GM19372 (cell line): ENCODE measurements around the gene NRIP1.
"Not testable (repeated sequence)": the region's sequence is repeated elsewhere in the genome, so short reads cannot be mapped to it uniquely, and the experiment has no call there.

Experiments used
- ATAC-seq: cut with Tn5 transposase; IDR thresholded peaks from one replicate; pipeline ENCODE4 v1.9.1; 2021; ENCODE audit warnings: mild to moderate bottlenecking, low read depth, moderate library complexity; ENCODE audit not compliant: unreplicated experiment

Gene NRIP1

DNA sequence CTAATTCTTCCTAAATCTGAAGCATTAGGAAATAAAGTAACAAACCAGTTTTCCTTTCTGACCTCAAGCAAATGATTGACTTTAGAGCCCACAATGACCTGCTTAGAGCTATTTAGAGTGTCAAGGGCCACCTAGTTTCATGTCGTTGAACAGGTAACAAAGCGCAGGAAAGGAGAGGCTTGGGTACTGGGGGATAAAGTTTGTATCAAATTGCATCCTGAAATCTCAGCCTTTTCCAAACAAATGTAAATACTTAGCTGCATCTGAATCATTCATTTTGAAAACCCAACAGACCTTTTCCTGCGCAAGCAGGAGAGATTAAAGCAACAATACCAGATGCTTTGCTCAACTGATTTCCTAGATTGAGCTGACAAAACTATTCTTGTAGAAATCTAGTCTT is 121.2 kb downstream of the NRIP1 start:
- no peak for ATAC-seq

DNA sequence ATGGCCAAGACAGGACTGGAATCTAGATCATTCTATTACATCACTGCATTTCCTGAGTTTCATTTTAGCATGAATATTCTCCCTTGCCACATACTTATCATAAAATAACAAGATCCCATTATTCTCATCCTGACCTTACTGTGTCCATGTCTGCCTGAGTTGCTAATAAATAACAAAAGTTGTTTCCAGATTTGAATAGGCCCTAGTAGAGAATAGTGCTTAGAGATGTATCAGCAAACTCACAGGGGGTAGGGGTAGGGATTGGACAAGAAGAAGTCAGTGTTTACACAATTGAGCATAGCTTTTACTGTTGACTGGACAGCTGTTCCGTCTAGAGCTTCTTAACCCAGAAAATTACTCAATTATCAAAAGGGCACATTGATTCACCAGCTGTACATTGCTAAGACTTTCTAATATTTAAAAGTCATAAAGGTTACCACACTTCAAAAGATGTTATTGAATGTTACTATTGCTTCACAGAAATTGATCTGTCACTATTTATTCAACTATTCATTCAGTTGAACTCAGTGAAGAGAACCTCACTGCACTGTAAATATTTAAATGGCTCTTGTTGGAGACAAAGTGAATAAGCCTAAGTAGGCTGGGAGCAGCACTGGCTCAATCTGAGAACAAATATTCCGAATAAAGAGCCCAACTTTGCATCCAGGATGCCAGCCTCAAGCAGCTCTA is 121.9 kb downstream of the NRIP1 start:
- ATAC-seq: no peak

DNA sequence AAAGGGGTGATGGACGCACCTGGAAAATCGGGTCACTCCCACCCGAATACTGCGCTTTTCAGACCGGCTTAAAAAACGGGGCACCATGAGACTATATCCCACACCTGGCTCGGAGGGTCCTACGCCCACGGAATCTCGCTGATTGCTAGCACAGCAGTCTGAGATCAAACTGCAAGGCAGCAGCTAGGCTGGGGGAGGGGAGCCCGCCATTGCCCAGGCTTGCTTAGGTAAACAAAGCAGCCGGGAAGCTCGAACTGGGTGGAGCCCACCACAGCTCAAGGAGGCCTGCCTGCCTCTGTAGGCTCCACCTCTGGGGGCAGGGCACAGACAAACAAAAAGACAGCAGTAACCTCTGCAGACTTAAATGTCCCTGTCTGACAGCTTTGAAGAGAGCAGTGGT is 137.5 kb downstream of the NRIP1 start:
- not testable (repeated sequence) for ATAC-seq

DNA sequence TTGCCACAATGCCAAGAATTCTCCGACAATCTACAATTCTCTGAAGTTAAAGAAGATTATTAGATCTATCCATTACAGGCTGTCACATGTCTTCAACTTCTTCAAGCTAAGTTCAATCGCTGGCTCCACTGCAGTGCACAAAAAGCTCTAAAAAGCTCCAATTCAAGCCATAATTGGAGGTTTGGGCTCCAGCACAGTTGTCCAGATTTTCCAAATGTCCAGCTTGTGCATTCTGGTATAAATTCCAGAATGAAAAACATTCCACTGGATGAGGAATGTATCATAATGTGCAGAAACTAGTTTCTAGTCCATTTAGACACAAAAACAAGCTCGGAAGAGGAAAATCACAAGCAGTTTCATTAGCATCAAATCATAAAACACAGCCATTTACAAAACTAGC is 138.6 kb downstream of the NRIP1 start:
- no peak for ATAC-seq

DNA sequence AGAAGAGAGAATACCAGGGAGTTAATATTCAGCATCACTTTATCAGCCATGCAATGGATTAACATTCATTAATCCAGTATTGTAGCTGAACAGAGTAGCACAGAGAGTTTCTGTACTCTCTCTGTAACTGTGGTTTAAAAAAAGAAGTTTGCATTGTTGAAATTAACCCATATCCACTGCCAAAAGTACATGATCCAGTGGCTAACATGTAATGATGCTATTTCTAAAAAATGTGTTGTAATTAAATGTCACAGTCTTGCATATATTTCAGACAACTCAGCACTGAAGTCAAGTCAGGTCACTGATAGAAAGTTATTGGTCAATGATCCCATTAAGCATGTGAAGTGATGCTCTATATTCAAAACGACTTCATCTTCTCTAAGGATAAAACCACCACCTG is 141.3 kb downstream of the NRIP1 start:
- ATAC-seq: no peak

DNA sequence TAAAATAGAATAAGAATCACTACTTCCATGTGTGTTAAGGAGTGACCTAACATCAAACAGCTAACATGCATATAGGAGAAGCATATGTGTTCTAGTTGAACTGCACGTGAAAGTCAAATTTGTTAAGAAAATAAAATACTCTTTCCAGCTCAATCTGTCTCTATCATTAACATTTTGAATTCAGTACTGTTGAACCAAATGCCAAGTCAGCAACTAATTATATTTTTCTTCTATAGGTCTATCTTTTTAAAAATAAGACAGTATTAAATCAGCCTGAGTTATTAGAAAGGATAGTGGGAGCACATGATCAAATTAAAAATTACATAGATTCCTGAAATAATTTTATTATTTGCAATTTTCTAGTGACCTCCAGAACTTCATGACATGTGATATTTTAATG is 141.8 kb downstream of the NRIP1 start:
- no peak for ATAC-seq

DNA sequence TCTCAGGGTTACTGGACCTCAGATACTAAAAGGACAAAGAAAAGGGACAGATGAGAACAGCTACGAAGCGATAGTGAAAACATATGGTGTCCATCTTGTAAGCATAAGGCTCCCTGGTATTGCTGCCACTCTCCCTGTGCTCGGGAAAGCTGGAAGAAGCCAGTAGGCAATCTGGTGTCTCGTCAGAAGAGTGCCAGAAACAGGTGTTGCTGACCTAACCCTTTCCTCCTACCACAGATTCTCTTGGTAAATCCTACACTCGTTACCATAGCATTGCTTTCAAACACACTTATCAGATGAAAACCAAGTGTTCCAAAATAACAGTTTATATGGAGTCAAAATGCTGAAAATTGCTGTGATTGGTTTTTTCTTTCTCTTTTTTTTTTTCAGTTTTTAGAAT is 146.3 kb downstream of the NRIP1 start:
- ATAC-seq: no peak

DNA sequence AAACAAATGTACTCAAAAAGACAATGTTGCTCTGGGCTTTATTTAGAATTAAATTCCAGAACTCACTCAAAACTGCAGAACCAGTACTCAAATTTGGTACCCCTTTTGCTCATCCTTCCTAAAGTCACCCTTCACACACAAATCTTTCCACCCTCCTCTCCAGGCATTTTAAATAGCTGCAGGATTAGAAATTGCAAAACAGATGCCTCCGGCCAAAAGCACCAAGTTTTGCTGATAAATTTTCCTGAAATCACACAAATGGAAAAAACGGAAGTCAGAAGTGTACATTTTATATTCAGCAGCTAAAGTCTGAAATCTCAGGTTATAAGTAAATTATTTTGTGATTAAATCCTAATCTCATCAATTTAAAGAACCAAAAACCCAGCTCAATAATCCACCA is 147.0 kb downstream of the NRIP1 start:
- ATAC-seq: no peak

DNA sequence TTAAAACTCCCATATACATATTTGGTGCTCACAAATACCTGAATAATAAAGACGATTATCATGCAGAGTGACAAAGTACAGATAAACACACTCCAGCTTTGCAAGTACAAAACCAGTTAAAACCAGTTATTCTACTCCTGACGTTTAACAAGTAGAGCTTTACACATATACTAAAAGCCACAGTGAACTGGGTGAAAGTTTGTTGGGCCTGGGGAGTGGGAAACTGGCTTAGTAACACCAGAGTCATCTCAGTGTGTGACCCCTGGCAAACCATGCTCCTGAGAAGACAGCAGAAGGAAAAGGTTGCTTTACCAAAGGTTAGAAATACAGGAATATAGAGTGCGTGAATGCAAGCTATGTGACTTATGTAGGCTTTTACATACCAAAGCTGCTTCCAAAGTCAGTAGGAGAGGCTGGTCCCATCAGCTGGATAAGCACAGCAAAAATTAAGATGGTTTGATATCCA is 148.1 kb downstream of the NRIP1 start:
- ATAC-seq: no peak

DNA sequence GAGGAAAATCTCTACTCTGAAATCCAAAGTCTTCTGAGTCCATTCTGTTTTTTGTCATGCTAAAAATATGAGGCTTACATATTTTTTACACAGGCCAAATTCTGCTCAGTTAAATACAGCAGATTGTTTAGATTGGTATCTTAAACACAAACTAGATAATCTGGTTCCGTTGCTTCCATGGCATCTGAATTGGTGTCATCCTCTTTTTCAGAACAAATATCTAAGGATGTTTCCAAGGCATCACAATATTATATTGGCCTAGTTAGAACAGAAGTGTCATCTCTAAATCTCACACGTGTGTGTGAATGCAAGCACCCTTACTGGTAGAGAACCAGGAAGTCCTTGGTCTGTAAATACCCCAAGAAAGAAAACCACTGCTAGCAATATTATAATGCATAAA is 151.2 kb downstream of the NRIP1 start:
- no peak for ATAC-seq

DNA sequence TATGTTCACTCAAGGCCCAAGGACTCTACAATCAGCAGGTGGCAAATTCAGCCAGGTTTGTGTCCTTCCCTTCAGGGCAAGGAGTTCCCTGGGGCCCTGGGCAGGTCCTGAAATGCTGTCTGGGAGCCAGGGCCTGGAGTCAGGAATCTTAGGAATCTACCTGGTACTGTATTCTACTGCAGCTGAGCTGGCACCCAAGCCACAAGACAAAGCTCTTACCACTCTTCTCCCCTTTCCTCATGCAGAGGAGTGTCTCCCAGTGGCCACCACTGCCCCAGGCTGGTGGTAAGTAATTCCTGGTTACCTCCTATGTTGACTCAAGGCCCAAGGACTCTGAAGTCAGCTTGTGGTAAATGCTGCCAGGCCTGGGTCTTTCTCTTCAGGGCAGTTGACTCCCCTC is 153.4 kb downstream of the NRIP1 start:
- no peak for ATAC-seq
